WTC11 (cell line): ENCODE data around the gene TSACC.

Source experiments
- CREB1 ChIP-seq: sonication (generic); formaldehyde crosslinking; IDR thresholded peaks from 2 replicates; pipeline ENCODE4 v1.8.0; 2023; ENCODE audit warnings: mild to moderate bottlenecking, missing genetic modification reagents
- KAT7 ChIP-seq: sonication (generic); formaldehyde crosslinking; IDR thresholded peaks from 2 replicates; pipeline ENCODE4 v1.8.1; 2023; ENCODE audit warnings: missing genetic modification reagents, mild to moderate bottlenecking, borderline replicate concordance
- PRRX2 ChIP-seq: fragments of 250-450 bp; sonication (Bioruptor Pico); IDR thresholded peaks from 2 replicates; pipeline ENCODE4 v1.8.0; 2021; ENCODE audit warnings: mild to moderate bottlenecking
- SMAD3 ChIP-seq: sonication (generic); formaldehyde crosslinking; IDR thresholded peaks from 2 replicates; pipeline ENCODE4 v1.8.0; 2022; ENCODE audit warnings: missing genetic modification reagents, mild to moderate bottlenecking, borderline replicate concordance
- SMAD4 ChIP-seq: sonication (generic); formaldehyde crosslinking; IDR thresholded peaks from 2 replicates; pipeline ENCODE4 v1.8.0; 2022; ENCODE audit warnings: mild to moderate bottlenecking, missing genetic modification reagents
- TF ChIP-seq, protein P1 (sequence below): fragments of 200-600 bp; IDR thresholded peaks from 2 replicates; pipeline ENCODE4 v1.8.0; 2022; ENCODE audit warnings: antibody characterized with exemption
- TF ChIP-seq, protein P2 (sequence below): sonication (generic); formaldehyde crosslinking; IDR thresholded peaks from 2 replicates; pipeline ENCODE4 v1.8.0; 2022; ENCODE audit warnings: mild to moderate bottlenecking, missing genetic modification reagents
- TF ChIP-seq, protein P3 (sequence below): sonication (generic); formaldehyde crosslinking; IDR thresholded peaks from 2 replicates; pipeline ENCODE4 v1.8.1; 2022; ENCODE audit warnings: low read depth, missing genetic modification reagents, borderline replicate concordance

DNA sequence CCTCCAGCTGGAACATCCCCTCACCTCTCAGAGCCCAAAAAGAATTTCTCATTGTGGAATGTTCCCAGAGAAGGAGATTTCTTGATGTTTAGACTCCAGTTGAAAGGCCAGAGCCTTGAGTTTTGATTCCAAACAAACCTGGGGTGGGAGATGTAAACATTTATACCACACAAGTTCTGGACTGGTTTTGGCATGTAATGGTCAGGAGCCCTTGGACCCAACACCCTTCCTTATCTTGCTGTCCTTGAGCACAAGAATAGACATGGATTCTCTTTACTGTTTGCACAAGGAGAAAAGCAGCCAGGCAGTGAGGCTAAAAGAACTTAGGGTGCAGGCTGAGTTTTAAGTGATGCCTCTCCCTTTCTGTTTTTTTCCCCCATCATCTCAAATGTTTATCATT lies 35.2 kb downstream of the TSACC start:
- TF ChIP-seq, protein P1, sequence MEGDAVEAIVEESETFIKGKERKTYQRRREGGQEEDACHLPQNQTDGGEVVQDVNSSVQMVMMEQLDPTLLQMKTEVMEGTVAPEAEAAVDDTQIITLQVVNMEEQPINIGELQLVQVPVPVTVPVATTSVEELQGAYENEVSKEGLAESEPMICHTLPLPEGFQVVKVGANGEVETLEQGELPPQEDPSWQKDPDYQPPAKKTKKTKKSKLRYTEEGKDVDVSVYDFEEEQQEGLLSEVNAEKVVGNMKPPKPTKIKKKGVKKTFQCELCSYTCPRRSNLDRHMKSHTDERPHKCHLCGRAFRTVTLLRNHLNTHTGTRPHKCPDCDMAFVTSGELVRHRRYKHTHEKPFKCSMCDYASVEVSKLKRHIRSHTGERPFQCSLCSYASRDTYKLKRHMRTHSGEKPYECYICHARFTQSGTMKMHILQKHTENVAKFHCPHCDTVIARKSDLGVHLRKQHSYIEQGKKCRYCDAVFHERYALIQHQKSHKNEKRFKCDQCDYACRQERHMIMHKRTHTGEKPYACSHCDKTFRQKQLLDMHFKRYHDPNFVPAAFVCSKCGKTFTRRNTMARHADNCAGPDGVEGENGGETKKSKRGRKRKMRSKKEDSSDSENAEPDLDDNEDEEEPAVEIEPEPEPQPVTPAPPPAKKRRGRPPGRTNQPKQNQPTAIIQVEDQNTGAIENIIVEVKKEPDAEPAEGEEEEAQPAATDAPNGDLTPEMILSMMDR, result no peak
- TF ChIP-seq, protein P2, sequence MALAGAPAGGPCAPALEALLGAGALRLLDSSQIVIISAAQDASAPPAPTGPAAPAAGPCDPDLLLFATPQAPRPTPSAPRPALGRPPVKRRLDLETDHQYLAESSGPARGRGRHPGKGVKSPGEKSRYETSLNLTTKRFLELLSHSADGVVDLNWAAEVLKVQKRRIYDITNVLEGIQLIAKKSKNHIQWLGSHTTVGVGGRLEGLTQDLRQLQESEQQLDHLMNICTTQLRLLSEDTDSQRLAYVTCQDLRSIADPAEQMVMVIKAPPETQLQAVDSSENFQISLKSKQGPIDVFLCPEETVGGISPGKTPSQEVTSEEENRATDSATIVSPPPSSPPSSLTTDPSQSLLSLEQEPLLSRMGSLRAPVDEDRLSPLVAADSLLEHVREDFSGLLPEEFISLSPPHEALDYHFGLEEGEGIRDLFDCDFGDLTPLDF (CRISPR knock-in tag), result no peak
- TF ChIP-seq SMAD3 (CRISPR knock-in tag) (no peak), CREB1 (CRISPR knock-in tag) (no peak), SMAD4 (CRISPR knock-in tag) (no peak), KAT7 (CRISPR knock-in tag) (no peak), PRRX2 (CRISPR knock-in tag) (no peak)
- TF ChIP-seq, protein P3, sequence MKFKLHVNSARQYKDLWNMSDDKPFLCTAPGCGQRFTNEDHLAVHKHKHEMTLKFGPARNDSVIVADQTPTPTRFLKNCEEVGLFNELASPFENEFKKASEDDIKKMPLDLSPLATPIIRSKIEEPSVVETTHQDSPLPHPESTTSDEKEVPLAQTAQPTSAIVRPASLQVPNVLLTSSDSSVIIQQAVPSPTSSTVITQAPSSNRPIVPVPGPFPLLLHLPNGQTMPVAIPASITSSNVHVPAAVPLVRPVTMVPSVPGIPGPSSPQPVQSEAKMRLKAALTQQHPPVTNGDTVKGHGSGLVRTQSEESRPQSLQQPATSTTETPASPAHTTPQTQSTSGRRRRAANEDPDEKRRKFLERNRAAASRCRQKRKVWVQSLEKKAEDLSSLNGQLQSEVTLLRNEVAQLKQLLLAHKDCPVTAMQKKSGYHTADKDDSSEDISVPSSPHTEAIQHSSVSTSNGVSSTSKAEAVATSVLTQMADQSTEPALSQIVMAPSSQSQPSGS, result no peak
